ENCODE measurements around the gene ALAD.

- TF ChIP-seq, protein P1, sequence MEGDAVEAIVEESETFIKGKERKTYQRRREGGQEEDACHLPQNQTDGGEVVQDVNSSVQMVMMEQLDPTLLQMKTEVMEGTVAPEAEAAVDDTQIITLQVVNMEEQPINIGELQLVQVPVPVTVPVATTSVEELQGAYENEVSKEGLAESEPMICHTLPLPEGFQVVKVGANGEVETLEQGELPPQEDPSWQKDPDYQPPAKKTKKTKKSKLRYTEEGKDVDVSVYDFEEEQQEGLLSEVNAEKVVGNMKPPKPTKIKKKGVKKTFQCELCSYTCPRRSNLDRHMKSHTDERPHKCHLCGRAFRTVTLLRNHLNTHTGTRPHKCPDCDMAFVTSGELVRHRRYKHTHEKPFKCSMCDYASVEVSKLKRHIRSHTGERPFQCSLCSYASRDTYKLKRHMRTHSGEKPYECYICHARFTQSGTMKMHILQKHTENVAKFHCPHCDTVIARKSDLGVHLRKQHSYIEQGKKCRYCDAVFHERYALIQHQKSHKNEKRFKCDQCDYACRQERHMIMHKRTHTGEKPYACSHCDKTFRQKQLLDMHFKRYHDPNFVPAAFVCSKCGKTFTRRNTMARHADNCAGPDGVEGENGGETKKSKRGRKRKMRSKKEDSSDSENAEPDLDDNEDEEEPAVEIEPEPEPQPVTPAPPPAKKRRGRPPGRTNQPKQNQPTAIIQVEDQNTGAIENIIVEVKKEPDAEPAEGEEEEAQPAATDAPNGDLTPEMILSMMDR (IDR thresholded peaks at IDR 0.05): no peak
- no peak for TF ChIP-seq ZFX (IDR thresholded peaks at IDR 0.05; ENCODE audit: borderline replicate concordance)
Observed at GRCh38 chr9:113431191-113431590, 30.1 kb upstream of the ALAD start.
